ENCODE results near the gene MTMR2.

MTMR2 gene

GRCh38 chr11:95920460-95921105 is 3.3 kb downstream of the MTMR2 start:
- no peak overlapping the region for H3K4me3 ChIP-seq (ENCODE audit: low read depth, low read length)

GRCh38 chr11:95919514-95919913 is 4.4 kb downstream of the MTMR2 start:
- H3K4me3 ChIP-seq (ENCODE audit: low read depth, low read length): no peak overlapping the region
- peak; percentile 69 for DNase-seq (ENCODE audit: low read depth)
- no peak for TF ChIP-seq CTCF (IDR thresholded peaks at IDR 0.05; ENCODE audit: control insufficient read depth, extremely low read depth, insufficient read depth)

More at GRCh38 chr11:95920460-95921105, 3.3 kb downstream of the MTMR2 start:
- no peak for DNase-seq (ENCODE audit: low read depth)
- no peak for TF ChIP-seq CTCF (IDR thresholded peaks at IDR 0.05; ENCODE audit: control insufficient read depth, extremely low read depth, insufficient read depth)

GRCh38 chr11:95918720-95919119 is 5.2 kb downstream of the MTMR2 start:
- no peak for DNase-seq (ENCODE audit: low read depth)
- H3K4me3 ChIP-seq (ENCODE audit: low read depth, low read length): no peak overlapping the region
- TF ChIP-seq CTCF (IDR thresholded peaks at IDR 0.05; ENCODE audit: control insufficient read depth, extremely low read depth, insufficient read depth): no peak

DNA sequence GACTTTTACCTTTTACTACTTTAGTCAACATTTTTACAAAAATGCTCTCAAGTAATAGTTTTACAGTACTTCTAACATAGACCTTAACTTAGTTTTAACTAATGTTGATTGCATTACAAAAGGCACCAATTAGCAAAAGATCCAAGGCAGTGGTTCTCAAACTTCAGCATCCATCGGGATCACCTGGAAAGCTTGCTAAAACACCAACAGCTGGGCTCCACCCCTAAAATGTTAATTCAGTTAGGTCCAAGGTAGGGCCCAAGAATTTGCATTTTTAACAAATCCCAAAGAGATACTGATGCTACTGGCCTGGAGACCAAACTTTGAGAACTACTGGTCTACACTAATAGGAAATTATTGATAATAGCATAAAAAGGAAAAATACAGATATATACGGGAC is 5.9 kb downstream of the MTMR2 start:
- no peak for TF ChIP-seq CTCF (IDR thresholded peaks at IDR 0.05; ENCODE audit: control insufficient read depth, extremely low read depth, insufficient read depth)
- H3K4me3 ChIP-seq (ENCODE audit: low read depth, low read length): no peak overlapping the region
- no peak for DNase-seq (ENCODE audit: low read depth)

DNA sequence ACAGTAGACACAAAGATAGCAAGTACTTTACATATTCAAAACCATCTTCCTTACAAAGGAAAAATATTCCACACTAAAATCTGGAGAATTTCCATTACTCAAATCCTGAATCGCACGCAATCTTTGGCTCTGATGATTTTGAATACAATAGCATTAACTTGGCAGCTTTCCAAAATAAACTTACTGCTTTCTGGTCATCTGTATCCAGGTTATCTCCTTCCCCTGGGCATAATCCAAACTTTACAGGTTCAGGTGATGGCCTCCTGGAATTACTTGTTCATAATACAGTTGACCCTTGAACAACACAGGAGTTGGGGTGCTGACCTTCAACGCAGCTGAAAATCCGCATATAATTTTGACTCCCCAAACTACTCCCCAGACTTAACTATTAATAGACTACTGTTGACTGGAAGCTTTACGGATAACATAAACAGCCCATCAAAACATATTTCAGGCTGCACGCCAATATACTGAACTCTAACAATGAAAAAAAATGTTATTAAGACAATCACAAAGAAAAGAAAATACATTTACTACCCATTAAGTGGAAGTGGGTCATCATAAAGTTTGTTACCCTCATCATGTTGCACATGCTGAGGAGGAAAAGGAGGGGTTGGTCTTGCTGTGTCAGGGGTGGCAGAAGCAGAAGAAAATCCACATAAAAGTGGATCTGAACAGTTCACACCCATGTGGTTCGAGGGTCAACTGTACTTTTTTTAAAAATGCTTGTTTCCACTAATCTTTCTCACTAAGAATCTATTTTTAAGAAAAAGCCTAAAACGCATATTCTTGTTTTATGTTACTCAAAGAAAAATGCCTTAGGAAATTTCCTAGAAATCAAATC is 6.5 kb downstream of the MTMR2 start:
- DNase-seq (ENCODE audit: low read depth): peak; percentile 56
- no peak for TF ChIP-seq CTCF (IDR thresholded peaks at IDR 0.05; ENCODE audit: control insufficient read depth, extremely low read depth, insufficient read depth)
- H3K4me3 ChIP-seq (ENCODE audit: low read depth, low read length): no peak overlapping the region

- no peak overlapping the region for H3K4me3 ChIP-seq (ENCODE audit: low read depth, low read length)
- TF ChIP-seq CTCF (IDR thresholded peaks at IDR 0.05; ENCODE audit: control insufficient read depth, extremely low read depth, insufficient read depth): no peak
- no peak for DNase-seq (ENCODE audit: low read depth)
Observed at GRCh38 chr11:95916049-95916448, 7.9 kb downstream of the MTMR2 start.
